Measurements from ENCODE around the gene NT5DC2.
"Not testable (repeated sequence)": the region's sequence is repeated elsewhere in the genome, so short reads cannot be mapped to it uniquely, and the experiment has no call there.

NT5DC2 gene

DNA sequence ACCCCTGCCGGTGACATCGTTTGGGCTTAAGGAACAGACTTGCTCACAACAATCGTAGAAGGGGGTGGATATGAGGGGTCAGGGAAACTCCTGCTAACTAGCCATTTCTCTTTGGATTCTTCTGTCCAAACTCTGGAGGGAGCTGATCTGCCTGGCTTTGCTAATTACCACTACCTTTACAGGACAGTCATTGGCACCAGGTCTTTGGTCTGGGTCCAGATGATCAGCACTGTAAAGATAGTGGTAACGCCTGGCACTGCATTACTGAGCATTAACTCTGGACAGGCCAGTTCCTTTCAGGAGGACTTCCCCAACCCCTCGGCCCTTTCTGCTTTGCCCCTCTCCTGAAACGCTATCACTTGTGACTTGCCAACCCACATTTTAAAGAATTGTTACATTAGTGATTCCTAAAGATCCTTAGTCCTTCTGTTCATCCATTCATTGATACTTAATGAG, 3.5 kb upstream of the NT5DC2 start:
- DNase-seq (ENCODE audit: low read depth, low spot score) = no peak

DNA sequence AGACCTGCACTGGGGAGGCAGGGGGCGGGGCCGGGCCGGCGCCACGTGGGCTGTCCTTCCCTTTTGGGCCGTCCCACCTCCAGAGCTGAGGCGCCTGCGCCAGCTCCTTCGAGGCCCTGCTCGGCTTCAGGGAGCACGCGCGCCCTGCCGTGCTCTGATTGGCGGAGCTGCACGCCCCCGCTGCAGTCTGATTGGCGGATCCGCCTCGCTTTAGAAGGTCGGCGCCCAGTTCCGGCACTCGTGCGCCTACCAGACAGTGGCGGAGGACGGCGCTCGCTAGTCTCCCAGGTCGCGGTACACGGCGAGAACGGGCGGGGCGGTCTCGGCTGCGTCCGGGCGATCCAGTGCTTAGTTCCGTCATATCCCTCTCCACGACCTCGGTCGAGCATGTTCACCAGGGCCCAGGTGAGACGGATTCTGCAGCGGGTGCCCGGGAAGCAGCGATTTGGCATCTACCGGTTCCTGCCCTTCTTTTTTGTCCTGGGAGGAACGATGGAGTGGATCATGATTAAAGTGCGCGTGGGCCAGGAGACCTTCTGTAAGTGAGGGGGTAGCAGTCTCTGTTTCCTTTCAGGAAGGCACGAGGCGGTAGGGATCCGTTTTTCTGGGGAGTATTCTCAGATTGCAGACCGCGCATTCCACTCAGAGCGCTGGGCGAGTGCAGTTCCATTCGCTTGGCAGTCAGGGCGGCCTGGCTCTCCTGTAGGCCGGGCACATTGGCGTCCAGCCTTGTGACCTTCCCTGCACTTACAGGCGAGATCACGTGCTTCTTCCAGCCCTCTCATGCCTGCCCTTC, 2.9 kb upstream of the NT5DC2 start, which contains the start of gene UQCC5:
UQCC5 (plus strand) TSS at position 237 of the 796 bp plus-strand sequence; CDS start at position 388, 151 bp downstream.
- peak; percentile 95 for DNase-seq (ENCODE audit: low read depth, low spot score)

DNA sequence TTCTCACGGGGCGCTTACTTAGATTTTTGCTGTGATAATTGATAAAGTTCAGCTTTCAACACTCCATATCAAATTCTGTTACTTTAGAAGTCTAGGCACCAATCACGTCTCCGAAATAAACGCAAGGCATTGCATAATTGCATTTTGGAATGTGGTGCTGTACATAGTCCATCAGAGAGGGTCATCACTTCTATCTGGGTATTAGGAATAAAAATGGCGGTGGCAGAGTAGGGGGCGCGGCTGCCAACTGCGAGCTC, 2.4 kb upstream of the NT5DC2 start:
- no peak for DNase-seq (ENCODE audit: low read depth, low spot score)

DNA sequence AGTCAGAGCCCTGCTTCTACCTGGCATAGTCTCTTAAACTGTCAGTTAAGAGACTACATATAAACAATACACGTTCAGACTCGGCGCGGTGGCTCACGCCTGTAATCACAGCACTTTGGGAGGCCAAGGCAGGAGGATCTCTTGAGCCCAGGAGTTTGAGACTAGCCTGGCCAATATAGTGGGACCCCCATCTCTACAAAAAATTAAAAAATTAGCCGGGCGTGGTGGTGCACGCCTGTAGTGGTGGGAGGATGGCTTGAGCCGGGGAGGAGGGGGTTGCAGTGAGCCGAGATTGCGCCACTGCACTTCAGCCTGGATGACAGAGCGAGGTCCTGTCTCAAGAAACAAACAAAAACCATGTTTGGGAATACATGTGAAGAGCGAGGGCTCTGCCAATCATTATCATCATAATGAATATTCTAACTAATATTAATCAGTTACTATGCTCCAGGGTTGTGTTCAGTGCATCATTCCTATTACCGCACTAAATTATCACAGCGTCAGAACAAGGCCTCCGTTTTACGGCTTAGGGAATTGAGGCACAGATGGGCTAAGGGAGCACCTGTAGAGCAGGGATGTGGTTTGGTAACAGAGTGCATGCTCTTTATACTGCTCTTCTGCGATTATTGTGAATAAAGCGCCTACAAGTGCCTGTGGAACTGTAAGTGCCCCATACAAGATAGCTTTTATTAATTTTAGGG, 1.9 kb upstream of the NT5DC2 start:
- DNase-seq (ENCODE audit: low read depth, low spot score) = no peak

DNA sequence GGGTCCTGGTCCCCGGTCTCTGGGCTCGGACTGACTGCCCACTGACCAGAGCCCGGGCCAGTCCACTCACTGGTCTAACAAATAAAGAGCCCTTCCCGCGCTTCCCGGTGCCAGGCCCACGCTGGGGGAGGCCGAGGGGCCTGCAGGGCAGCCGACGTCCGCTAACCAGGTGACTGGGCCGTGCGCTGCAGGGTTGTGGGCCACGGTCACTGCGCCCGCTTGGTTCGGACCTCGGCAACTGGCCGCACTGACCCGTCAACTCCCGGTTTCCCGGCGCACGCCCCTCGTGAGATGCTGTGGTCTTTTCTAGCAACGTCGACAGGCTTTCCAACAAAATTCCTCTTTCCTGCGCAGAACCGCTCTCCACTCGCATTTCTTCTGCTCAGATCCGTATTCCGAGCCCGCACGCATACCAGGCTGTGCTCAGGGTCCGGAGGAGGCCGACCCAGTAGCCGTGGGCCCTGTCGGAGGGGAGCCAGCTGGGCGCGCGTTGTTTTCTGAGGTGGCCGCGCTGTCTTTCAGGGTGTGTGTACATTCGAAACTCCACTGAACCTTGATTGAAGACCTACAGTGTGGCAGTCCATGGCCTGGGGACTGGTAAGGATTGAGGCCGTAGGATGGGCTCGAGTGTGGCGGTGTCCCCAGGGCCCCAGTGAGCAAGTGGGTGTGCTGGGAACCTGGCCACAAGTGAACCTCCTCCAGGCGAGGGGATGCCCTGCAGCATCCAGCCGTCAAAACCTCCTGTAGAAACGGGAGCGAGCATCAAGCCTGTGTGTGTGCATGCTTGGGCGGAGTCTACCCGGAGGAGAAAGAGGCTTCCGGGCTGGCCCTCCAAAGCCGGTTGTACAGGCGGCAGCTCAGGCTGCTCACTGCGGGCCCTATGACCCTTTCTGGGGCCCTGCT, 875 bp upstream of the NT5DC2 start:
- DNase-seq (ENCODE audit: low read depth, low spot score) = no peak

DNA sequence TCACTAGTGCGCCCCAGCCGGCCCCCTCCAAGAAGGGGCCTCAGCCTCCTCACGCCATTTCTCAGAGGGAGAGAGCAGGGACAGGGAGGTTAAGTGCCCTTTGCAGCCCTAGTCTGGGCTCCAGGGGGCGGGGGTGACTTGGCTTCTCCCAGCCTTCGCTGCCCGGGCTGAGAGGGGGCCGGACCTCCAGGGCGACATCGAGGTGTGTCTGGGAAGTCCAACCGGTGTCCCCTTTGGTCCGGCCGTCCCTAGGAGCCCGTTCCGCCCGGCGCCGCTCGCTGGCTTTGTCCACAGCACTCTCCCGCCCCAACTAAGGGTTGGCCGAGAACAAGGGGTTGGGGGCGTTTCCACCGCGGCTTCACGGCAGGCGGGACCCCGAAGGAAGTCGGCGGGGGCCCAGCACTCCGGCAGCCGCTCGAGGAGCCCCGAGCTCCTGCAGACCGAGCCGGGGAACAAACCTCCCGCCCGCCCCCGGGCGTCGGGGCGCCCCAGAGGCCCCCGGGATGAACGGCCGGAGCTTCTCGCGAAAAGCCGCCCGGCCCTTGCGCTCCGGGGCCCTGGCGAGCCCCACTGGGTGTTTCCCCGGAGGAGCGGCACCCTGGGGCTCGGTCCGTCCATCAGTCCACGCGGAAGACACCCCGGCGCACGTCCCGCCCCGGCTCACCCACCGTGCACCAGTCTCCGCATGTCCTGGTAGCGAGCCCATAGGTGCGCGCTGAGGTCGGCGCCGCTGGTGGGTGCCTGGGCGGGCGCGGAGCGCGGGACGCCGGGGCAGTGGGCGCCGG, 627 bp downstream of the NT5DC2 start:
- no peak for DNase-seq (ENCODE audit: low read depth, low spot score)

DNA sequence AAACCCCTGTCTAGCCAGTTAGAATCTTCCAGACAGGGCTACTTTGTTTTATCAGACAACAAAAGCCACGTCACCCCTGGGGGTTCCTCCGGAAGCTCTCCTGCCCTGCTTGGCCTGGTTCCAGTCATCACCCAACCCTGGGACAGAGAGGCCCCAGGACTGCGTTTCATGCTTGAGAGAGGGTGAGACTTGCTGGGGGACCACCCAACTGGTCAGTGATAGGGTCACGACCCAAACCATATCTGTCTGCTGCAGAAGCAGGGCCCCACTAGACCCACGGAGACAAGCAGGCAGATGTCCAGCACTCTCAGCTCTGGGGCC, 1.2 kb downstream of the NT5DC2 start:
- DNase-seq (ENCODE audit: low read depth, low spot score) = no peak

DNA sequence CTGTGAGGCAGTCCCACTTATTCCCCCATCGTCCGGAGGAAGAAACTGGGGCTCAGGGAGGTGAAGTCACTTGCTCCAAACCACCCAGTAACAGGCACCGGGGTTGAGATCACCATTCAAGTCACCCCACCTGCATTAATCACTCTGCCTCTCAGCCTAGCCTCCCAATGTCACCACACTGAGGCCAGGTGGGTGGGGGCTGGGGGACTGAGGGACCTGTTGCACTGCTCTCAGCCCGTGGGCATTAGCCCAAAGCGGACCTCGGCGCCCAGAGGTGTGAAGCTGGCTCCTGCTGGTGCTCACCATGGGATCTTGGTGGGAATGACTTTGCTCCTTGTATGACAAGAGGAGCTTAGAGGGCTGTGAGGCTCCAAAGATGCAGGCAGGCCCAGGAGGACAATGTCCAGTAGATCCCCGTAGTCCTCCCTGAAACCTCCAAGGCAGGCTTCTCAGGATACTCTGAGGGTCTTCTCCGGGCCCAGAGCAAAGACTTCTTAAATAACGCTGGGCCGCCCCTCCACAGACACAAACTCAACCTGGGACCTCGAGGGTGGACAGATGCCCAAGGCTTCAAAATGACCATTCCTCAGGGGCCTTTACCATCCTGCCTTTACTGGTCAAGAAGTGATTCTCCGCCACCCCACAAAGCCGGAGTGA, 1.7 kb downstream of the NT5DC2 start:
- no peak for DNase-seq (ENCODE audit: low read depth, low spot score)

DNA sequence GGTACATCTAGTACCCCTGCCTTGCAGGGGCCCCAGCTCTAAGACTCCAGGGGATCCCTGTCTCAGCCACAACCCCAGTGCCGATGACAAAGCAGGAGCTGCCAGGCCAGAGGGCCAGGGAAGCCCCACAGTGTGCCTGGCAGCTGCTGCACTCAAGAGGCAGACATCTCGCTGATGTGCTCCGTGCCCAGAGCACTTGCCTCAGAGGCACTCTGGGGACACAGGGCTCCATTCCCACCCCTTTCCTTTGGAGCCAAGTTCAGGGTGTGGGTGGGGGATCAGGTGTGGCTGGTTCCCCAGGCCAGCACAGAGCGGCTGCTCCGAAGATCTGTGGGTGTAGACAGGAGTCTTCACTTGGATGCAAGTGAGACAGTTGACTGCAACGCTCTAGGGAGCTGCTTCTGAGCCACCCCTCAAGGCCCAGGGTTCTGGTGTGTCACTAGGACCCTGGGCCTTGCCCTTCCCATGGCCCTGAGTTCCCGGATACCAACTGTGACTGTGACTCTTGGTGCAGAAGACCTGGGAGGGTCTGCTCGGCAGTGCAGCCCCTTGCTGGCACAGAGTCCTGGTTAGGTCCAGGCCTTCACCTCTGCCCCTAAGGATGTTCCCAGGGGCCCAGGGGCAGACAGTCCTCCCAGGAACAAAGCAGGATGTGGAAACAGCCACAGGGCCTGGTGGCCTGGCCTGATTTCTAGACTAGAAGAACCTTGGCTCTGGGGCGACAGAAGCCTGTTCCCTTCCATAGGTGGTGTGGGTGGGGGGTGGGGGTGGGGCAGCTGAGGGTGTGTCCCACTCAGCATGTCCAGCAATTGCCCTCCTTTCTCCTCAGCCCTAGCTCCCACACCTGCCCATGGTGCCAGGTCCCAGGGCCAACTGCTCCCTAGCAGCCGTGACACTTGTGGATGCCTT, 2.5 kb downstream of the NT5DC2 start:
- no peak for DNase-seq (ENCODE audit: low read depth, low spot score)

DNA sequence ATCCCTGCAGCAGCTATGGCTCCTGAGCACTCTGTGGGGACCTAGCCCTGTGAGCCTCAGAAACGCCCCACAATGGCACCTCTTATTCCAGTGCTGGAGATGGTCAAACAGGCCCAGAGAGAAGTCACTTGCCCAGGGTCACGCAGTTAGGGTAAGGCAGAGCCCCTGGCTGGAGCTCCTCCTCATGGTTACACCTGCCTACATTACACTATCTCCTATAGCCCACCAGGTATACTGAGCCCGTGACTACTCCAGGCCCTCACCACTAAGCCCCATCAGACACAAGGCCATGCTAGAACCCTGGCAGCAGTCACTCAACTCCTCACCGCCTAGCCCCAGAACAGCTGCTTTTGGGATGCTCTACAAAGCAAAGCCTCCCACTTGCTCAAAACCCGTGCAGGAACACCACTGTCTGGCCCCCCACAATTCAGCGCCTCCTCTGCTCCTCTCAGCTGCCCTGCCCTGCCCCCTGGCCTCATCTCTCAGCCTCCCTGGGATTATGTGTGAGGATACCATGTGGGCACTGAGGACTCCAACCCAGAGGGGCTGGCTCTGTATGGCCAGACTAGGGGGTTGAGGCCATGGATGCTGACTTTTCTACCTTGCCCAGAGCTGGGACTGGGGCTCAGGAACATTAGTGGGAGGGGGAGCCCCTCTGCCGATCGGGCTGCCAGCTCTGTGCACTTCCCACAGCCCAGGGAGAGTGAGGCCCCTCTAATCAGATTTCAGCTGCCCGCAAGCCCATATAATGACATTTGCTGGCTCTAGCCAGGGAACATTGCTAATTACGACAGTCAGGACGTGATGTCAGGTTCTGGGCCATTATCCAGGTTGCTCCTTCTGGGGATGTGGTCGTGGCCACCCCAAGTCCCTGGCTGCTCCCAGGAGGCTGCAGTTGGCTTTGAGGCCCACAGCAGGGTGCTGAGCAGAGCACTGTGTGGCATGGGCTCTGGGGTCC, 4.0 kb downstream of the NT5DC2 start:
- DNase-seq (ENCODE audit: low read depth, low spot score) = no peak

DNA sequence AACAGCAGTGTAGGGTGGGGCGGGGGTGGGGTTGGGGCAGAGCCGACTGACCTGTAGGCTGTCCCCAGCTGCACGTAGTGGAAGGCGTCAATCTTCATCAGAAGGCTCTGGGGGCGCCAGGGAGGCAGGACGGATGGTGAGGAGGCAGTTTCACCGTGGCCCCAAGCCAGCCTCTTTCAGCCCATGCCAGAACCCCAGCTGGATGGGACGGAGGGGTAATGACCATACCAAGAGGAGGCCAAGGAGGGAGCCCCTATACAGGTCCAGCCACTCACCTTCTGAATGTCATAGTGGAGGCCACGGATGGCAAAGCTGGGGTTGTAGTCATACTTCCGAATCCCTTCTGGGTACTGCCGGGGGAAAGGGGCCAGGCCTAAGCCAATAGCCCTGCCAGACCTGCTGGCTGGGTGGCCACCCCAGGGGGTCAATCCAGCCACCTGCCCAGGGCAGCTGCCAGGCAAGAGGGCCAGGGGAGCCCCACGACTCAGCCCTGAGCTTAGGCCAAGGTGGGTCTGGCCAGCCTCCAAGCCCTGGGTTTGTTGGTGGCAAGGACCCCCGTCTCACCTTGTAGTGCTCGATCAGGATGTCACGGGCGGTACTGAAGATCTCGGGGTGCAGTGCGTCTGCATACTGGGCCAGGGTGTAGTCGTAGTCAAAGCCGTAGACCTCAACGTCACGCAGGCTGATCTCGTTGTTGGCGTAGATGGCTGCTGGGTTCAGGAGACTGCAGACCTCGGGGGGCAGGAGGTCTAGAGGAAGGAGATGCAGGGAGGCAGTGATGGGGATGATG, 4.9 kb downstream of the NT5DC2 start:
- no peak for DNase-seq (ENCODE audit: low read depth, low spot score)

DNA sequence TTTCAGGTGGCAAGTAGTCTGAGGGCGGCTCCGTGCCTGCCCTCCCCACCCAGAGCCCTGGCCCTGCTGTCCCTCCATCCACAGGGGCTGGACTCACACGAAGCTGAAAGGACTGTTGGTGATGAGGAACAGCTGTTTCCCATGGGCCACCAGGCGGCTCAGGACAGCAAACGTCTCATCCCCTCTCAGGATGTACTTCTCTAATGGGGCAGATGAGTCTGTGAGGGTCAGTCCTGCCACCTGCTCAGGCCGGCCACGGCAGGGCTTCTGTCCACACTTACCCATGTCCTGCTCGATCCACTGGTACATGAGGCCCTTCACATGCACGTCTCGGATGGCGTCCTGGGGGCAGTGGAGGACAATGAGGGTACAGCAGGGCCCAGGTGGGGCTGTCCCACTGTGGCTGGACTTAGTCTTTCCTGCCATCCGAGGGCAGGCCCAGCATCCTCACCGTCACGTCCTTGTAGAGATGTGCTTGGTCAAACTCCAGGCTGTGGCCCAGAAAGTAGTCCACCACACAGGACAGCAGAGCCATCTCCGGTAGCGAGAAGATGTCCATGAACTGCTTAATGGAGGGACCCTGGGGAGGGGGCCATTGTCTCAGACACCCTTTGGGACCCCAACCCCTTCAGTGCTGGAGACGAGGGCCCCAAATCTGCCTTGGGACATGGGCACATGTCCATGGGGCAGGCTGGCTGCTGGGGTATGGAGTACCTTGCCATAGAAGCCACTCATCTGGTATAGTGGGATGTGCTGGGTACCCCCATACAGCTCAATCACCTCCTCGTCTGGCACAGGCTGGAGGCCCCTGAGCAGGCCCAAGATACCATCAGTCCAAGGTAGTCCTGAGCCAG, 5.7 kb downstream of the NT5DC2 start:
- DNase-seq (ENCODE audit: low read depth, low spot score) = no peak

DNA sequence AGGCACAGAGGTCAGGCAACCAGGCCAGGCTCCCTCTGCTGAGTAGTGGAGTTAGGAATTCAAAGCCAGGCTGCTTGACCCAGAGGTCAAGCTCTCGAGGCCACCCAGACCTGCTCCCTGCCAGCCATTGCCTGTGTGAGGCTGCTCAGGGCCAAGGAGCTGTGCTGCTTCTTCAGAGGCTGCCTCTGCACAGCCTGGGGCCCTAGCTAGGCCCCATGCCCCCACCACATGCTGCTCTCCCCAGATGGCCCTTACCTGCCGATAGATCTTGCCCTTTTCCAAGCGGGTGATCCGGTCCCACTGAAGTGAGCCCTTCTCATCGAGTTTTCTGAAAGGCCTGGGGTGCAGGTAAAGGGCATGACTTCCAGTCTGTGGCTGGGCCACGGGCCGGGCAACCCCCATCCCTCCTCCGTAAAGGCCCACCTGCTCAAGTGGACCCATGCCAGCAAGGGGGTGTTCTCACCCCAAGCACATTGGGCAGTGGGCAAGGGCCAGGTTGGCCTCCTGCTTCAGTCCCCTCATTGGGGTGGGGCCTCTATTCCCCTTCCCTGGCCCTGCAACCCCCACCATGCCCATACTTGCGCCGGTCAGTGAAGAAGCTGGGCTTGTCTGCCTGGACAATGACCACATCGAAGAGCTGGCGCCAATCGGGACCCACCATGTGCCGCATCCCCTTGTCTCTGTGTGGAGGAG, 6.5 kb downstream of the NT5DC2 start:
- DNase-seq (ENCODE audit: low read depth, low spot score) = no peak

DNA sequence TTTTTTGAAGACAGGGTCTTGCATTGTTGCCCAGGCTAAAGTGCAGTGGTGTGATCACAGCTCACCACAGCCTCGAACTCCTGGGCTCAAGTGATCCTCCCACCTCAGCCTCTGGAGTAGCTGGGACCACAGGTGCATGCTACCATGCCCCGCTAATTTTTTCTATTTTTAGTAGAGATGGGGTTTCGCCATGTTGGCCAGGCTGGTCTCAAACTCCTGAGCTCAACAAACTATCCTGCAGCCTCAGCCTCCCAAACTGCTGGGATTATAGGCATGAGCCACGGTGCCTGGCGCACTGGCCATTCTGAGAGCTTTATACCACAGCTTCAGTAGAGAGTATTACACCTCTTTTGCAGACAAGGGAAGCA, 7.0 kb downstream of the NT5DC2 start:
- DNase-seq (ENCODE audit: low read depth, low spot score) = not testable (repeated sequence)

DNA sequence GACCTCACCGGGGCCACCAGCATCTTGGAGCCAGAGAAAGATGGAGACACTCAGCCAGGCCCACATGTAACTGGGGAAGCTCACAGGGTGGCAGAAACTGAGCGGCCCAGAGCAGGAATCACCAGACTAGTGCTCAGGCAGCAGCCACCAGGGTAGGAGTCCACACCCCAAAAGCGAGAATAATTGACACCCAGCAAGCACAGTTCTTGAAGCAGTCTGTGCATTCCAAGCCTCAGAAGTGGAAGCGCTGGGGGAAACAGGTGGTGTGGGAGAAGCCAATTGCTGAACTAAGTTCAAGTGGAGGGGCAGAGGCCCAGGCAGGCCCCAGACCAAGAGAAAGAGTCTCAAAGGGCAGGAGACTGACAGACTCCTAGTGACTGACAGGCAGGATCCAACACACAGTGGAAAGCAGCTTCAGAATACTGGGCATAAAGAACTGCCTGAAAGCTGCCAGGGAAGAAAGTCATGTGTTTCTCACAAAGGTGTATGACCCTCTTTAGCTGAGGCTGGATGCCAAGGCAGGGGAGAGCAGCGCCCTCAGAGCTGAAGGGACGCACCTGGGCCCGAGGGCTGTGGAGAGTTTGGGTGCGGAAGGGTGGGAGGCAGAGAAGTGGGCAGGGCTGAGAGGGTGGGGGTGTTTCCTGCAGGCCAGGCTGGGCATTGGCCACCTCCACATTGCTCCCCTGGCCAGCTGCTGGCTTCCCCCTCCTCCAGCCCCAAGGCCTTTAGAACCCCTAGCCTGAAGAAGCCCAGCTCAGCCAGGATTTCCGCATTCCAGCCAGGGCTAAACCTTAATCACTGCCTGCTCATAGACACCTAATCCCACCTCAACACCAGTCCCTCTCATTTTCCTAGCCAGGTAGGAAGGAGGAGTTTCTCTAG, 7.7 kb downstream of the NT5DC2 start:
- no peak for DNase-seq (ENCODE audit: low read depth, low spot score)
